Activated naive CD4-positive, alpha-beta T cell (primary cell): Measurements from ENCODE around the gene HTR6.
"Not testable (repeated sequence)": the region's sequence is repeated elsewhere in the genome, so short reads cannot be mapped to it uniquely, and the experiment has no call there.

ENCODE experiments used
- DNase-seq, 4 experiments: peaks; one replicate each; lab custom pipeline; 2025; lab: John Stamatoyannopoulos, UW

The HTR6 gene

DNA sequence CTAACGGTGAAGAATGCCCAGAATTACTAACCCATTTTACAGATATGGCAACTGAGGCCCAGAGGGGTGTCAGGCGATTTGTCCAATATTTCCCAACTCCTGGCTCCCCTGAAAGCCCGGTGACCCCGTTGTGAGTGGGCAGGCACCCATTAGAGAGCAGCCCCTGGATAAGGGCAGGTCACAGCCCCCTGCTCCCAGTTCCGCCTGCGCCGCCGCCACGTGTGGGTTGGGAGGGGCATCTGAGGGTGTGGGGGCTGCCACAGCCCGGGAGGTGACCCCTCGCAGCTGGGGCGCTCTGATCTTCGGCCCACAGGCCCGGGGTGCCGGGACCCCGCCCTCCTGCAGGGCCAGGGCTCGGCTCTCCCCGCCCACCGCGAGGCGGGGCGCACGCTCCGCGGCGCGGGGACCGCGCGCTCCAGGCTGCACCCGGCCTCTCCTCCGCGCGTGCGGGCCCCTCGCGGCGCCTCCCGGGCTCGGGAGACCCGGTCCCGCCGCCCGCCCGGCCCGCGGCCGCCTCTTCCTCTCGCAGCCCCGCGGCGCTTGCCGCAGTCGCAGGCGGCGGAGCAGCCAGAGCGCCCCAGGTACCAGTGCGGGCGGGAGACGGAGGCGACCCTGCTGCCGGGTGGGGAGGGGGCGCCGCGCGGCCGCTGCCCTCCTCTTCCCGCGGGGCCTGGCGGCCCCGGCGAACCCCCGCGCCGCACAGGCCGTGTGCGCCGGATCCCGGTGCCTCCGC lies at the start of gene HTR6:
Gene HTR6 (plus strand): TSS at position 423 of the 733 bp plus-strand sequence. CDS start 879 bp downstream, outside the sequence.
- DNase-seq: peak in 1 of 4 experiments; percentile 34

DNA sequence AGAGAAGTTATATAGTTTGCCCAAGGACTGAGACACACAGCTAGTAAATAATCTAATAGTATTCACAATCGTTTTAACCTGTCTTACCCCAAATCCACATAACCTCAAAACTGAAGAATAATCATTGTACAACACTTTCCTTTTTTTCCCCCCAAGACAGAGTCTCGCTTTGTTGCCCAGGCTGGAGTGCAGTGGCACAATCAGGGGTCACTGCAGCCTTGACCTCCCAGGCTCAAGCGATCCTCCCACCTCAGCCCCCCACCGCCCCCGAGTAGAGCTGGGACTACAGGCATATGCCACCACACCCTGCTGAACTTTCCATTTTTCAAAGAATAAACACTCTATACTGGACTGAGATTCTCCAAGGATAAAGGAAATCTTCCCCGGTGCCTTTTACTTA lies 49.2 kb upstream of the HTR6 start:
- no peak for DNase-seq

DNA sequence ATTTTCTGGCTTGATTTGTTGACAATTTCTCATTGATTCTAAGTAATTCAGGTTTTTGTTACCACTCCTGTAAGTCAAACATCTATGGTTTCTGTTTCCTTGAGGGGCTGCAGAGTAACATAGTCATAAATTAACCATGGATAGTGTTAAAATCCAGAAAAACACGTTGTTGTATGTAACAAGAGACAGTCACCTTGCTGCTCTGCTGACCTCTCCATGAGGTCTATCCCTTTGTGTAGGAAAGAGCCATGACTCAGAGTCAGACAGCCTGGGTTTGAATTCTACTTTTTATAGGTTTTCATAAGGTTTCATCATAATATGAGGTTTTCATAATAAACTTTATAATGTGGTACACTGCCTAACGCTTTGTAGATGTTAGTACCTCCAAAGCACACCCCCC lies 48.2 kb upstream of the HTR6 start:
- no peak for DNase-seq

DNA sequence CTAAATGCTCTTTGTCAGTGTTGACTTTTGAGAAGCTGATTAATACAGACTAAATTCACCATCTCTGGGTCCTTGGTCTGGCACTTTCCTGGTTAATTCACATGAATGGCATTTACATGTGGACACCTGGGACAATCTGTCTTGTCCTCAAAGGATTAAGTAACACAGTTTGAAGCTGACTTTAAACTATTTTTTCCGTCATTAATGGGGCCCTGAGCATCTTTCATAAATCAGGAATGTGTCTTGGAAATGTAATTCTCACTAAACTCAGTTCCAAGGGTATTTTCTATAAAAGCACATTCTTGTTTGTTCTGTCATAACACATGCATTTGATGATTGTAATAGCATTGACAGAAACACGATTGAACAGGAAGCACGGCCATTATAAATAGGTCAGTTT lies 47.3 kb upstream of the HTR6 start:
- DNase-seq: no peak

DNA sequence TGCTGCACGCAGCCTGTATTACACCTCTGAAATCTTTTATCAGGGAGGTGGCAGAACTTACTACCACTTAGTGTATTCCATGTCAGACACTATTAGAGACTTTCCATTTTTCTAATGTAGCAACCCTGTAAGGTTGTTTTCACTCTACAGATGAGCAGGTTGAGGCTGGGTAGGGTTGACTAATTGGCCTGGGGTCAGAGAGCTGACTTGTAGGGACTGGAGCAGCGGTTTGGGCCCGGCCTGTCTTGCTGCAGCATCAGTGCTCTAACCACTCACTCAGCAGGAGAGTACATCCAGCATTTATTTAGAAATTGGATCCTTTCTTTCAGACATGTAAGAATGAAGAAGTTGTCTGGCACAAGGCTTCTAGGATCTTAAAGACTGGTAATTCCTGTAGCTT lies 46.2 kb upstream of the HTR6 start:
- DNase-seq: no peak

DNA sequence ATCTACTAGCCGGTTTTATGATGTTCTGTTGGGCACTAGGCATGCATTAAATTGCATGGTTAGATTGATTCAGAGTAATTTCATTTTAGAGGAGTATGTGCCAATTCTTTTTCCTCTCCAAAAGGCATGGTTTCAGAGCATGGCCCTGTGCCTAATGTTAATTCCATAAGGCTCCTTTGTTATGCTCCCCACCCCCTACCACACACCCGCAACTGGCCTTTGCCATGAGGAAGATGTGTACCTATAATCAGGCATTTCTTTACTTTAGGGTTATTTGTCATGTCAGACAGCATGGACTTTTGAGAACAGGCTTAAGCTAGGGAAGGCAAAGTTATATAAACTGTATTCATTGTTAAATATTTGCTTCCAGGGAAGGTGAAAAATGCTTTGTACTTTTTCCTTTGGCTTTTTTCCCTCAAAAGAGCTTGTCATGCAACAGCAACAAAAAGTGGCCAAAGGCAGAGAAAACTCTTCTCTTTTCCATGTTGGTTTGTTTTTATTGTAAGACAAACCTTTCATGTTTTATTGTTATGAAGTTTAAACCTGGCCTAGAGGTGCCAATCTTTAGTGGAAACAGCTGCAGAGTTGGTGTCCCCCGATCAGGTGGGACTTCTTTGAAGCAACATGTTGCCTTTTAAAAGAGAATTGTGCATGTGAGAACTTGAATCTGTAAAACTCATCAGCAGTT lies 44.8 kb upstream of the HTR6 start:
- no peak for DNase-seq

DNA sequence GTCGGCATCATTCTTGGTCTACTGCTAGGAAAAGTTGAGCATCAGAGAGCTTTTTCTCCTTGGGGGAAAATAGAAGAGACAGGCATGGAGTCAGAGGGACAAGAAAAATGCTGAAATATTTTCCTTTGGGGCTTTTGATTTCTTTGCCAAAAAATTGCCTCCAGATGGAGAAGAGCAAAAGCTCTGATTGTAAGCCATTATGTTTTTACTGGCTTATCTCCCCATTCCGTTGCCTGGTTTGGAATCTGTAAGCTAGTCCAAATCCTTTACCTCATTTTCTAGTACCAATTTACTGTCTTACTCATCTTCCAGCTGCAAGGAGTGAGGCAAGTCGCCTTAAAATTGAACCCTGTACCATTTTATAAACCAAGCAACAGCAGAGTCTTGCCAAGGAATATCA lies 43.9 kb upstream of the HTR6 start:
- no peak for DNase-seq

DNA sequence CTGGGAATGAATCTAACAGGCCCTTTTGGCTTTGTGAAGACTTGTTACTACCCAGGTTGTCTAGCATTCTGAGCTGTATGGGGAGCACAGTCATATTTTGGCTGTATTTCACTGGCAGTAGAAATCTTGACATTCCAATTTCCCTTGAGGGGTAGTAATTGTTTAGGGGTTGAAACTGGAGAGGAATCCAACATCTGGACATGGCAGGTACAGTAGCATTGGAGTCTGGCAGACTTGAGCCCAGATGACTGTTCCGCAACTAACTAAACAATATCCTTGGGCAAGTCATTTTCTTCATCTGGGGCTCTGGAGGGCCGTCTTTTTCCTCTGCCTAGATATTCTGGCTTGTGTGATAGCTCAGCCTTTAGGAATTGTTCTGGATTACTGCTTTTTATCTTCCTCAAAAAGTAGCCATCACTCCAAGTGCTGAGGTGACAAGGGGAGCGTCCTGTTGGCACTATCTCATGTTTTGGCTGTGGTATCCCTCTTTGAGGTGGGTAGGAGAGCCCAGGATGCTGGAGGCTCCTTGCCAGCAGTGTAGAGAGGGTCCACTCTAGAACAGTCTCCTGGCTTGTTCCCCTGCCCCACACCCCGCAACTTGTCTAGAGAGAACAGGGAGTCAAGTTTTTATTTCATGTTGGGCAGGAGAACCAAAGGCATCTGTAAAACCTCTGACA lies 43.3 kb upstream of the HTR6 start:
- no peak for DNase-seq

DNA sequence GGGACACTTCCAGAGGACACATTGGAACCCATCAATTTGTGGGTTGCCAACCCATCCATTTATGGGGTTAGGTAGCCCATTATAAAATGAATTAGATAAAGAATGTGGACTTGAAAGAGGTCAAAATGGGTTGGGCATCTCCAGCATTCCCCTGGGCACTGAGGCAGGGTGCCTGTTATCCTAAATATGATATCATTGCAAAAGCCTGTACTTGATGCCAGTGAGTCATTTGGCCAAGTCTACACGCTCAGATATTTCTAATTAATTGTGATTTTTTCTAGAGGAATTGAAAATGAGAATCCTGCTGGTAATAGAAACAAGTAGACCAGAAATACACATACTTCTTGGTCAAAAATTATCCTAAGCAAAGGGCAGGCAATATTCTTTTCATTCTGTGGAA lies 42.5 kb upstream of the HTR6 start:
- no peak for DNase-seq

DNA sequence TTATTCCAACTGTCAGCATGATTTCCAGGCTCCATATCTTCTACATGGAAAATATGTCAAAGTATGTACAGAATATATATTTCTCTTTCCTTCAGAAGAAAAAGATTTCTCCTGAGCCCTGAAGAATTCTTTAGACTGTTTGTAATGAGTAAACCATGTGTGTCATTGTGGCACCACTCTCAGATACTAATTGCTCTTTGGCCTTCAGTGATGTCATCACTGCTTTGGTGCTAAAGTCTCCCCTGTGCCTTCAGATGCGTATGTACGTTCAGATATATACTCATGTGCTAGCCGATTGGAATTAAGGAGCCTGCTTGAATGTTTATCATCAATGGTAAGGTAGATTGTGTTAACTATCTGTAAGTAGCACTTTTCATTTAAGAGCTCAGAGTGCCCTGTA lies 41.2 kb upstream of the HTR6 start:
- no peak for DNase-seq

DNA sequence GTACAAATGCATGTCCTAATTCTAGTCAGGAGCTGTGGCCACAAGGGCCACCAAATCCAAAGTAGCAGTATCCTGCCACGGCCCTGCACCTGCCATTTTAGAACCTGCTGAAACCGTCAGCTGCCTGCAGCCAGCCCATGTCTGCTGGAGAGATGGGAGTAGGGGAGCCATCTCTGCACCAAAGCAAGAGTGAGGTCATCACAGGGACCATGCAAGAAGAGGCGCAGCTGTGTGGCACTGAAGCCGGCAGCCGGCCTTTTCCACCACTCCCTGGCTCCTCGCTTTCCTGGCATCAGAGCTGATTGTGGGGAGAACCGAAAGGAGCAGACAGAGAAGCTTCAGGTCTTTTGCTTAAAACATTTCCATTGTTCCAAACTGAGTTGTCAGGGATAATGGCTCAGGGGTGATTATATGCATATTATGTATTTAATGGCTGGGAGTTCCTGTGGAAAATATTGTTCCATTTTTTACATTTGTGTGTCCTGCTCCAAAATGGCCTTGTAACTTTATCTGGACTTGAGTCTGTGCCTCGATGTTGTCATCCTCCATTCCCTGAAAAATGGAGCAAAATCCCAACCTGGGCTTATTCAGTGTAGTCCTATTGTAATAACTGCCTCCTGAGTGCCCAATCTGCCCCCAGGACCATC lies 39.3 kb upstream of the HTR6 start:
- no peak for DNase-seq

DNA sequence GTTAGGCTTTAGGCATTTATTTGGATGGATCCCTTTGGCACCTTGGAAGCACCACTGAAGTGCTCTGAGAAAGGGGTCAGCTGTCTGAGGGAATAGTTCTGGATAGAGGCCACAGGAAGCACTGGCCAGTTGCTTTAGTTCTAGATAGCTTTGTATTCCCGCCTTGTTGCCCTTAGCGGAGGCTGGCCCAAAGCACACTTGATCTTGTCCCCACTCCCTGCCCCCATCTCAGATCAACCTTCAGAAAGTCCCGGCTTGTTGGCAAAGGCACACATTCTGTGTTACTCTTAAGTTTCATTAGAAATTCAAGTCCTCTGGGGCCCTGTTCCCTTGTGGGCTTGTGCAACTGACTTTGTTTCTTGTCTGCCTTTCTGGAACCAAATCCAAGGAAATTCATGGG lies 35.8 kb upstream of the HTR6 start:
- no peak for DNase-seq

DNA sequence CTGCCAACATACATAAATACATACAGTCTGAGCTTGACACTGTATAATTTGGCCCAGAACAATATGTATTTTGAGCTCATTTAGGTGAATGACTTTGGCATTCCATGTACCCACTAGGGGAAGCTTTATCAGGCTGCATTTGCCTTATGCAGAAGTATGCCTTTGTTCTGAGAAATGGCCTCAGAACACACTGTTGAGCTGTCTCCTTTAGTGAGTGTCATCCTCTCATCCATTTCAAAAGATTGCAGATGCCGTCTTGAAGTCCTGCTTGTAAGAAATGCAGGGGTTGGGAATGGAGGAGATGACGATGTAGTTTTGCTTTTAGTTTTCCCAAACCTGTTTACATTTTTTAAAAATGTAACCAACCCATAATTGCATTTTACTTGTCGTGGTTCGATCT lies 35.3 kb upstream of the HTR6 start:
- no peak for DNase-seq

DNA sequence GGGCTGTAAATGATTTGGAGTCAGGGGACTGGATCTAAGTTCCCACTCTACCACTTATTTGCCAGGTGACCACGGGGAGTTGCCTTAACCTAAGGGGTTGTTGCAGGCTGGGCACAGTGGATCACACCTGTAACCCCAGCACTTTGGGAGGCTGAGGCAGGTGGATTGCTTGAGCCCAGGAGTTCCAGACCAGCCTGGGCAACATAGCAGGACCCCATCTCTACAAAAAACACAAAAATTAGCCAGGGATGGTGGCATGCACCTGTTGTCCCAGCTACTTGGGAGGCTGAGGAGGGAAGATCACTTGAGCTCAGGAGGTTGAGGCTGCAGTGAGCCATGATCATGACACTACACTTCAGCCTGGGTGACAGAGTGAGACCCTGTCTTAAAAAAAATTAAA lies 34.5 kb upstream of the HTR6 start:
- not testable (repeated sequence) for DNase-seq

DNA sequence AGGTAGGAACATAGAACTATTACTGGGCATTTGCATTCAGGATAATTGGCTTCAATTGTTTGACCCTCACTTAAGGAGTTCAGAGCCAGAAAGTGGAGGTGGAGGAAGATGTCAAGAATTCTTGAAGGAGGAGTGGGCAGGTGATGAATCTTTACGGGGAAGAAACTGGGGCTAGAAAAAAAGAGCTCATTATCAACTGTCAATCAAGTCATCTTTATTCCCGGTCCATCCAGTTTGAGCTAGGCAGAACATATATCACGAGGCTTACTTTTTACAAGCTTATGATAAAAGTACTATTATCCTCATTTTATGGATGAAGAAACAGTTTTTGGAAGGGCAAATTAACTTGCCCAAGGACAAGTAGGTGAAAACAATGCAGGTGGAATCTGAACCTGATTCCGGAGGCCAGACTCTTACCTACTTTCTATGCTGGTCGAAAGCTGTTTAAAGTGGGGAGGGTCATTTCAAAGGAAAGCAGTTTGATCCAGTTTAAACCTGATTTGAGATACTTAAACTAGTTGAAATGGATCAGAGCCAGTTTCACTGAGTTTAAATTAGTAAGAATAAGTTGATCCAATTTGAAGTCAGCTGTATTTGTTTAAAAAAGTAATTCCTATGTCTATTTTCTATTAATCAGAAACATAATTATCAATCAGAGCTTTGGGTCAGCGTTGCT lies 33.8 kb upstream of the HTR6 start:
- no peak for DNase-seq

DNA sequence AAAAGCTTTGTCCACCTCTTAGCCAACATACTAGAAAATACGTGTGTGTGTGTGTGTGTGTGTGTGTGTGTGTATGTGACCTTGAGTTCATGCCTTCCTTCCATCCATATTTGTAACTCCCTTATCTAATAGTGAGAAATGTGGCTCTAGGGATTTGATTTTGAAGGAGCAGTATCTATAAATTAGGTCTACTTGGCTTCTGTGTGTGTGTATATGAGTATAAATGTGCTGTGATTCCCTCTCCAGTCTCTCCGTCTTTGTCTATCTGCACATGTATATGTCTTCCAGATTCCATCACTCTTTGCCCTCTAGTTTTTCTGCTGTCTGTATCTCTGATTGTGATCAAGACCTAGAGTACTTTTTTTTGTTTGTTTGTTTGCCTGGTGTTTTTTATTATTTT lies 32.5 kb upstream of the HTR6 start:
- no peak for DNase-seq

DNA sequence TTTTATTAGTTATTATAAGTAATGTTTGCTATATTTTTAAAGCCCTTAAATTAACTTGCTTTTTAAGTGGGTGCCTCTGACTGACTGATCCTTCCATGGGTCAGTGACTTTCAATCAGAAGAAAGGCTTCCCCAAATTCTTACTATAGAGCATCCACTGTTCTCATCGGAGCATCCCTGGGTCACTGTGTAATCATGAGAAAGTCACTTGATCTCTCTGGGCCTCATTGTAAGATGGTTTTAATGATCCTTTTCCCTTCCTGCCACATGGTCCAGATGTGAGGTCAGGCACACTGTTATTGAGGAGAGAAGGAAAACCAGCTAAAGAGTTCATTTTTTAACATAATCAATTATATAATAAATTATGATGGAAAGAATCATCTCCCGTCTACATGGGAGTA lies 31.6 kb upstream of the HTR6 start:
- DNase-seq: no peak

DNA sequence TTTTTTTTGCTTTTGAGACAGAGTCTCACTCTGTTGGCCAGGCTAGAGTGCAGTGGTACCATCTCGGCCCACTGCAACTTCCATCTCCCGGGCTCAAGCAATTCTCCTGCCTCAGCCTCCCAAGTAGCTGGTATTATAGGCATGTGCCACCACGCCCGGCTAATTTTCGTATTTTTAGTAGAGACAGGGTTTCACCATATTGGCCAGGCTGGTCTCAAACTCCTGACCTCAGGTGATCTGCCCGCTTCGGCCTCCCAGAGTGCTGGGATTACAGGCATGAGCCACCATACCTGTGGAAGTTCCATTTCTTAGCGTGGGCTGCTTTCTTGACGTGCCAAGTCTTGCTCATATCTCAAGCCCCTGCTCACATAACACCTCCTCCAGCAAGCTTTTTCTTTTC lies 29.6 kb upstream of the HTR6 start:
- not testable (repeated sequence) for DNase-seq

DNA sequence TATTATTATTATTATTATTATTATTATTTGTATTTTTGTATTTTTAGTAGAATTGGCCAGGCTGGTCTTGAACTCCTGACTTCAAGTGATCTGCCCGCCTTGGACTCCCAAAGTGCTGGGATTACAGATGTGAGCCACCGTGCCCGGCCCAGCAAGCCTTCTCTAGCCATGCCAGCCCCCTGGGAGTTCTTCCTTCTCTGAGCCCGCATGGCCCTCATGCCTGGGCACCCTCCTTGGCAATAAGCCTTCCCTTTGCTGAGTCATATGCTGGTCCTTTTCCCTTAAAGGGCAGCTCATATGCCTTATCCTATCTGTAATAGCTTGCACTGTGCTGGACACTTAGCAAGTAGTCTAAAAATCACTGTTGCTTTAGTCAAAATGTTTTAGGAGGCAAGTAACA lies 29.0 kb upstream of the HTR6 start:
- no peak for DNase-seq

DNA sequence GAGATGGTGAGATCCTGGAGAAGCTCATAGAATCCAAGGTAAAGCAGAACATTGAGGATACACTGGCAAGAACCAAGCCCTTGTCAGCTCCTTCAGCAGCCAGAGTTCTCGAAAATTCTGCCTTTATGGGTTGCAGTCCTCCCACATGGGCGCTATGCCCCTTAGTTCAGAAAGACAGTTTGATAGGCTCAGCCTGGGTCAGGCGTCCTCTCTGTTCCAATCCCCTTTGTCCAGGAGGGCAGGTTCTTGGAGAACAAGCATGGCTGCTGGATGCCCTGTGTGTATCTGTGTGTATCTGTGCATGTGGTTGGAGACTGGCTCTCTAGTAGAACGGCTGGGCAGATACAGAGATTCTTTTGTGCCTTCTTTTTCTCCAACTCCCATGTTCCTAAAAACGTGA lies 28.6 kb upstream of the HTR6 start:
- DNase-seq: no peak

DNA sequence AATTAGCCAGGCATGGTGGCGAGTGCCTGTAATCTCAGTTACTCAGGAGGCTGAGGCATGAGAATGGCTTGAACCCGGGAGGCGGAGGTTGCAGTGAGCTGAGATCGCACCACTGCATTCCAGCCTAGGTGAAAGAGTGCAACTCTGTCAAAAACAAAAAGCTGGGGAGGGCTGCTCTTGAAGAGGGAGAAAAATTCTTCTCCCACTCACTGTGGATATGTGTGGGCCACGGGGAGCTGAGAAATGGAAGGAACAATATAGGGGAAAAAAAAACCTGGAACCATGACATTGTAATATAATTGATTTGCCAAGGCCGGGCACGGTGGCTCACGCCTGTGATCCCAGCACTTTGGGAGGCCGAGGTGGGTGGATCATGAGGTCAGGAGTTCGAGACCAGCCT lies 27.9 kb upstream of the HTR6 start:
- DNase-seq: not testable (repeated sequence)

DNA sequence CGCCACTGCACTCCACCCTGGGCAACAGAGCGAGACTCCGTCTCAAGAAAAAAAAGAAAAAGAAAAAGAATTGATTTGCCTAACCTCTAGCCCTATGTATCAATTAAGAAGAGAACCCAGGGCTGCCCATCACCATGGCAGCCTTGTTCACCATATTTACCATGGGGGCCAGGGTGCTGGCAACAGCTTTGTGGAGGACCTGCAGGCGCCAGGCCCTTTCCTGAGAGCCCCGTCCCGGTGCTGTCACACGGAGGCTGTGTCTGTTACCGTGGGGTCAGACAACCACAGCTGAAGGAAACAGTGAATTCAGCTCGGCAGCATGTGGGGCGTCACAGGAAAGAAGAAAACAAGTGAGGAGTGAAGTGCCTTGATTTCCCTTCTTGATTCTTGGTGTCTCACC lies 27.1 kb upstream of the HTR6 start:
- no peak for DNase-seq
